K562 (cell line): ENCODE data around the gene LIN28B. TPM values are rescaled to one million over a fixed set of nuclear protein-coding genes. Genes with fewer than 3 reads are reported as not detected.
A peak's percentile ranks its signal among the peaks of the same experiment; 100 is the strongest.

ENCODE experiments used
- ATAC-seq: fragments of 200-7000 bp; cut with Tn5 transposase; 3 replicates; pipeline ENCODE4 v1.9.1; 2020; ENCODE audit warnings: moderate library complexity
- BruUV-seq: library from RNA; stranded (reverse); fragments of 400-500 nt; replicated peaks from 2 replicates; lab custom pipeline; 2021; lab: Mats Ljungman, UMichigan
- CTCF ChIA-PET: fragments of 300-600 bp; formaldehyde crosslinking; extraction: SDS; loops from one replicate; lab custom pipeline; 2021; ENCODE audit warnings: low intra/inter-chr PET ratio; lab: Yijun Ruan, JAX
- POLR2A ChIA-PET: fragments of 300-600, 350-650 bp; sonication (Branson Sonifier 250); formaldehyde crosslinking; extraction: SDS; loops from one replicate; lab custom pipeline; 2021; ENCODE audit warnings: antibody characterized with exemption, inconsistent platforms; lab: Yijun Ruan, JAX
- DNase-seq, 4 experiments: peaks; one replicate each; pipeline versions ENCODE4 v3.0.0 to v3.0.0-alpha.2; 2011 to 2018; ENCODE audit warnings: low spot score in 3 of 4, mixed read lengths in 3 of 4; ENCODE audit errors: extremely low read depth in 1 of 4
- FAIRE-seq: peaks from 2 replicates; lab custom pipeline; 2011; peaks lifted over from hg19 to GRCh38; lab: Jason Lieb, UNC
- H2AFZ ChIP-seq: 2 replicates; pipeline ENCODE4 v1.6.0; 2011; ENCODE audit warnings: low read depth, low read length, control low read depth, inconsistent platforms
- H3K27ac ChIP-seq: fragments of 200-600 bp; 3 replicates; pipeline ENCODE4 v1.8.0; 2011; ENCODE audit warnings: low read depth, mild to moderate bottlenecking, control low read depth, inconsistent platforms, low read length, moderate library complexity, mixed read lengths; ENCODE audit errors: extremely low read depth
- H3K27me3 ChIP-seq, 2 experiments: fragments of 300-600 bp in 1 of 2; 2 replicates in 1 of 2; 3 replicates in 1 of 2; pipeline versions ENCODE4 v1.6.0 to v1.8.0; 2011; ENCODE audit warnings: inconsistent platforms in 2 of 2, low read length in 2 of 2, mild to moderate bottlenecking in 1 of 2, mixed read lengths in 1 of 2, moderate library complexity in 1 of 2; ENCODE audit not compliant: control insufficient read depth in 2 of 2, insufficient read depth in 2 of 2
- H3K36me3 ChIP-seq: fragments of 300-600 bp; 3 replicates; pipeline ENCODE4 v1.8.0; 2011; ENCODE audit warnings: mild to moderate bottlenecking, low read length, inconsistent platforms; ENCODE audit not compliant: control insufficient read depth, insufficient read depth
- H3K4me1 ChIP-seq, 2 experiments: fragments of 200-600 bp in 1 of 2; replicated peaks in 1 of 2; 2 replicates in 1 of 2; 3 replicates in 1 of 2; pipeline versions ENCODE4 v1.5.1 to v1.8.0; 2011; ENCODE audit warnings: inconsistent platforms in 2 of 2, low read length in 2 of 2, mild to moderate bottlenecking in 1 of 2, mixed read lengths in 1 of 2, moderate library complexity in 1 of 2; ENCODE audit not compliant: control insufficient read depth in 2 of 2, insufficient read depth in 2 of 2
- H3K4me2 ChIP-seq: 2 replicates; pipeline ENCODE4 v1.6.1; 2011; ENCODE audit warnings: low read length, control low read depth, inconsistent platforms, mixed read lengths; ENCODE audit not compliant: insufficient read depth
- H3K4me3 ChIP-seq: fragments of 200-600 bp; sonication (generic), shearing (Covaris generic); 2 replicates; pipeline ENCODE4 v1.5.1; 2016; ENCODE audit warnings: control low read depth, inconsistent platforms
- H3K79me2 ChIP-seq: fragments of 200-600 bp; 3 replicates; pipeline ENCODE4 v1.8.0; 2011; ENCODE audit warnings: low read length, inconsistent platforms; ENCODE audit not compliant: control insufficient read depth, insufficient read depth
- H3K9ac ChIP-seq, 2 experiments: 2 replicates each; pipeline versions ENCODE4 v1.6.0 to v1.6.1; 2011; ENCODE audit warnings: low read depth in 2 of 2, low read length in 2 of 2, control low read depth in 1 of 2, inconsistent platforms in 1 of 2, mild to moderate bottlenecking in 1 of 2, mixed read lengths in 1 of 2; ENCODE audit not compliant: insufficient read depth in 1 of 2
- H3K9me1 ChIP-seq: one replicate; pipeline ENCODE4 v1.6.0; 2011; ENCODE audit warnings: inconsistent platforms, mild to moderate bottlenecking, low read length, moderate library complexity; ENCODE audit not compliant: control insufficient read depth, insufficient read depth
- H3K9me3 ChIP-seq: replicated peaks from 2 replicates; pipeline ENCODE4 v1.5.1; 2011; ENCODE audit warnings: low read depth, low read length, inconsistent platforms; ENCODE audit not compliant: control insufficient read depth, insufficient read depth
- H4K20me1 ChIP-seq: replicated peaks from 2 replicates; pipeline ENCODE4 v1.6.1; 2011; ENCODE audit warnings: low read length, inconsistent platforms, mixed read lengths; ENCODE audit not compliant: control insufficient read depth, insufficient read depth
- CREB1 ChIP-seq, 2 experiments: sonication (generic) in 1 of 2; formaldehyde crosslinking in 1 of 2; IDR thresholded peaks; 2 replicates each; pipeline versions ENCODE4 v1.6.1 to v1.8.0; 2012 to 2022; ENCODE audit warnings: inconsistent platforms in 1 of 2, mild to moderate bottlenecking in 1 of 2, missing genetic modification reagents in 1 of 2, moderate library complexity in 1 of 2
- GATAD2A ChIP-seq: fragments of 450-650 bp; IDR thresholded peaks from 2 replicates; pipeline ENCODE4 v1.6.1; 2017
- KLF6 ChIP-seq: fragments of 250-450 bp; sonication (Bioruptor Pico); IDR thresholded peaks from 2 replicates; pipeline ENCODE4 v1.4.0; 2020; ENCODE audit warnings: mild to moderate bottlenecking, moderate library complexity, borderline replicate concordance
- RBM34 ChIP-seq: fragments of 200-400 bp; formaldehyde crosslinking; IDR thresholded peaks from 2 replicates; pipeline ENCODE4 v1.6.1; 2018; ENCODE audit warnings: low read length, borderline replicate concordance; ENCODE audit not compliant: insufficient read depth
- TAF1 ChIP-seq: IDR thresholded peaks from 2 replicates; pipeline ENCODE4 v1.6.1; 2011; ENCODE audit warnings: mild to moderate bottlenecking, low read length, moderate library complexity; ENCODE audit not compliant: insufficient read depth, control insufficient read depth, severe bottlenecking; ENCODE audit errors: extremely low read depth
- WGBS: fragments of 100-300 bp; shearing (Covaris generic); methylation state at CpG from one replicate; pipeline ENCODE4 v1.1.6; 2016; ENCODE audit warnings: low coverage, mixed read lengths; ENCODE audit not compliant: insufficient coverage; ENCODE audit errors: missing lambda C conversion rate; 5-methylcytosine and 5-hydroxymethylcytosine counted together
- in situ Hi-C: fragments of 300-500 bp; cut with MboI; formaldehyde crosslinking; loops from 4 replicates; pipeline ENCODE4 v1.15.0; 2018; ENCODE audit warnings: inconsistent platforms, mixed read lengths
- intact Hi-C: fragments of 100-400 bp; cut with micrococcal nuclease; formaldehyde crosslinking; loops from 2 replicates; pipeline ENCODE4 v1.14.2; 2022
- polyA plus RNA-seq, 8 experiments: library from polyadenylated mRNA; depleted of rRNA in 4 of 8; stranded (reverse) in 5 of 8; unstranded in 3 of 8; fragments of >200 nt; fragmentation: Nextera tagmentation in 2 of 8; fragmentation: Illumina TruSeq in 1 of 8; extraction: Ambion mirVana in 2 of 8; extraction: Trizol in 1 of 8; gene quantifications; 2 replicates each; pipeline versions ENCODE4 v1.2.1 to v1.2.3, GENCODE V29; 2011 to 2014; ENCODE audit warnings: inconsistent platforms in 1 of 8, missing spikeins in 1 of 8
- total RNA-seq, 7 experiments: library from RNA; depleted of rRNA in 6 of 7; stranded (reverse); fragments of >200 nt in 6 of 7; fragmentation: Illumina TruSeq in 2 of 7; extraction: Trizol in 2 of 7; gene quantifications; 2 replicates each; pipeline versions ENCODE4 v1.2.1 to v1.2.3, GENCODE V29; 2011 to 2021; ENCODE audit warnings: low replicate concordance in 1 of 7
- TF ChIP-seq, protein P1 (sequence below): fragments of 250-450 bp; sonication (Bioruptor Pico); IDR thresholded peaks from 2 replicates; pipeline ENCODE4 v1.5.0; 2020; ENCODE audit warnings: mild to moderate bottlenecking

The LIN28B gene
- total and polyA plus RNA-seq, 9 of the 15 experiments (the other 6 are each of a cell fraction or from before 2014, with no cell fraction given) = 20.9 to 77.3 (median 42.1) TPM

DNA sequence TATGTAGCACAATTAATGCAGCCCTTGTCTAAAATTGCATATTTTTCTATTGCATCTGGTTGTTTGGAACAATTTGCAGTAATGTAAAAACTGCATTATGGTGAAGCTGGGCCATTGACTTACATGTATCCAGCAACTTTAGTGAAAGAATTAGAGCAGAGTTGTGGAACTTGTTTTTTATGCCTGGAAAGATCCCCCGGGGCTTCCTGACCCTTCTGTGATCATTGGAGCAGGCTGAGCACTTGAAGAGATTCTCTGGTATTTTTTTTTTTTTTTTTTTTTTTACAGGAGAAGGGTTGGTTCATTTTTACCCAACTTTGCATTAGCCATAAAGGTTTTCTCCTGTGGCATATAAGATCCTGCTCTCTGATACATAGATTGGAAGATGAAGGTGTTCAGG is 45.0 kb downstream of the LIN28B start:
- H3K36me3 ChIP-seq = peaks cover 19% of the 10 kb centered on the region; the same call in 1 of the 3 replicates
- H3K27ac ChIP-seq = no peak overlapping the region
- no peak for DNase-seq
- ChIA-PET POLR2A (interaction anchor here (0.9 to 1.0 kb wide), 2 partner anchors 37 to 38 kb away, joined by 3 read pairs; no protein-coding TSS in a partner anchor), CTCF (no interaction called here)
- BruUV-seq = no TSS peak
- intact Hi-C loops (no loop called here), in situ Hi-C loops (no loop called here)
- no peaks in the 10 kb centered on the region for H3K27me3 ChIP-seq
- H3K79me2 ChIP-seq = peaks cover 66% of the 10 kb centered on the region
- TF ChIP-seq RBM34 = no peak
- no peak for TF ChIP-seq CREB1 (IDR thresholded peaks at IDR 0.05)
- TF ChIP-seq CREB1 (CRISPR knock-in tag; IDR thresholded peaks at IDR 0.05) = no peak
- no peak for TF ChIP-seq TAF1
- H3K4me2 ChIP-seq = no peak overlapping the region
- ATAC-seq = no peak
- H3K4me1 ChIP-seq = no peaks in the 10 kb centered on the region
- H3K9me1 ChIP-seq = no peaks in the 10 kb centered on the region
- no peaks in the 10 kb centered on the region for H4K20me1 ChIP-seq
- WGBS = 100% methylated on average over 1 of the region's 1 CpG
- H2AFZ ChIP-seq = no peak overlapping the region
- no peak for FAIRE-seq
- no peak overlapping the region for H3K9ac ChIP-seq
- no peak overlapping the region for H3K4me3 ChIP-seq
- H3K9me3 ChIP-seq = no peaks in the 10 kb centered on the region

DNA sequence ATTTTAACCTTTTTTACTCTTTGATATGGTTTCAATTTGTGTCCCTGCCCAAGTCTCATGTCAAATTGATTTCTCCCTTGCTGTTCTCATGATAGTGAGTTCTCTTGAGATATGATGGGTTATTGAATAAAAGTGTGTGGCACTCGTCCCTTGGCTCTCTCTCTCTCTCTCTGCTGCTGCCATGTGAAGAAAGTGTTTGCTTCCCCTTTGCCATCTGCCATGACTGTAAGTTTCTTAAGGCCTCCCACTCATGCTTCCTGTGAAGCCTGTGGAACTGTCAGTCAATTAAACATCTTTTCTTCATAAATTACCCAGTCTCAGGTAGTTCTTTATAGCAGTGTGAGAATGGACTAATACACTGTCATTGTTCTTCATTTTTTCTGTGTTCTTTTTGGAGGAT is 48.5 kb downstream of the LIN28B start:
- Histone ChIP-seq H3K9me3 (no peaks in the 10 kb centered on the region), H4K20me1 (no peaks in the 10 kb centered on the region), H3K9ac (no peak overlapping the region), H3K79me2 (peaks cover 62% of the 10 kb centered on the region), H3K4me1 (no peaks in the 10 kb centered on the region), H2AFZ (no peak overlapping the region), H3K27ac (no peak overlapping the region), H3K36me3 (peaks cover 11% of the 10 kb centered on the region; the same call in 1 of the 3 replicates), H3K4me3 (no peak overlapping the region), H3K9me1 (no peaks in the 10 kb centered on the region), H3K27me3 (no peaks in the 10 kb centered on the region), H3K4me2 (no peak overlapping the region)
- TF ChIP-seq KLF6 (CRISPR knock-in tag) = no peak
- TF ChIP-seq, protein P1, sequence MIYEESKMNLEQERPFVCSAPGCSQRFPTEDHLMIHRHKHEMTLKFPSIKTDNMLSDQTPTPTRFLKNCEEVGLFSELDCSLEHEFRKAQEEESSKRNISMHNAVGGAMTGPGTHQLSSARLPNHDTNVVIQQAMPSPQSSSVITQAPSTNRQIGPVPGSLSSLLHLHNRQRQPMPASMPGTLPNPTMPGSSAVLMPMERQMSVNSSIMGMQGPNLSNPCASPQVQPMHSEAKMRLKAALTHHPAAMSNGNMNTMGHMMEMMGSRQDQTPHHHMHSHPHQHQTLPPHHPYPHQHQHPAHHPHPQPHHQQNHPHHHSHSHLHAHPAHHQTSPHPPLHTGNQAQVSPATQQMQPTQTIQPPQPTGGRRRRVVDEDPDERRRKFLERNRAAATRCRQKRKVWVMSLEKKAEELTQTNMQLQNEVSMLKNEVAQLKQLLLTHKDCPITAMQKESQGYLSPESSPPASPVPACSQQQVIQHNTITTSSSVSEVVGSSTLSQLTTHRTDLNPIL (CRISPR knock-in tag) = no peak
- TF ChIP-seq GATAD2A = no peak
- DNase-seq = no peak
- WGBS = no CpG with 5 or more reads among the region's 1 CpG
- peak; percentile 49 for FAIRE-seq
- no TSS peak for BruUV-seq
- no peak; the same call in 1 of the 3 replicates for ATAC-seq
- POLR2A ChIA-PET = no interaction called here
- intact Hi-C loops (no loop called here), in situ Hi-C loops (no loop called here)
- CTCF ChIA-PET = no interaction called here
